NCI-H187 (cell line): Measurements from ENCODE around the gene PARP15.

Source experiments
- DNase-seq, 2 experiments: peaks; one replicate each; lab custom pipeline; 2025; lab: John Stamatoyannopoulos, UW

The PARP15 gene

GRCh38 chr3:122572940-122573412 is 4.5 kb upstream of the PARP15 start:
- no peak for DNase-seq

GRCh38 chr3:122576174-122576940 is 1.1 kb upstream of the PARP15 start:
- no peak for DNase-seq

- no peak for DNase-seq
Observed at GRCh38 chr3:122578069-122578740, 755 bp downstream of the PARP15 start.

- no peak for DNase-seq
Observed at GRCh38 chr3:122580470-122580869, 3.0 kb downstream of the PARP15 start.

GRCh38 chr3:122581622-122582021 is 4.2 kb downstream of the PARP15 start:
- DNase-seq: no peak

GRCh38 chr3:122582390-122582789 is 4.9 kb downstream of the PARP15 start:
- no peak for DNase-seq

- no peak for DNase-seq
Observed at GRCh38 chr3:122586098-122586497, 8.6 kb downstream of the PARP15 start.

GRCh38 chr3:122586773-122587485 is 9.5 kb downstream of the PARP15 start:
- no peak for DNase-seq

- no peak for DNase-seq
Observed at GRCh38 chr3:122587572-122587971, 10.1 kb downstream of the PARP15 start.

- no peak for DNase-seq
Observed at GRCh38 chr3:122589297-122589696, 11.8 kb downstream of the PARP15 start.

- DNase-seq: no peak
Observed at GRCh38 chr3:122590610-122591009, 13.2 kb downstream of the PARP15 start.

- DNase-seq: no peak
Observed at GRCh38 chr3:122594025-122594424, 16.6 kb downstream of the PARP15 start.

GRCh38 chr3:122598151-122598550 is 20.7 kb downstream of the PARP15 start:
- no peak for DNase-seq

- no peak for DNase-seq
Observed at GRCh38 chr3:122598556-122598955, 21.1 kb downstream of the PARP15 start.

GRCh38 chr3:122602011-122602710 is 24.7 kb downstream of the PARP15 start:
- DNase-seq: no peak

- DNase-seq: no peak
Observed at GRCh38 chr3:122603056-122603455, 25.6 kb downstream of the PARP15 start.

GRCh38 chr3:122606330-122606729 is 28.9 kb downstream of the PARP15 start:
- no peak for DNase-seq

- DNase-seq: no peak
Observed at GRCh38 chr3:122608916-122609315, 31.5 kb downstream of the PARP15 start.

- DNase-seq: no peak
Observed at GRCh38 chr3:122609798-122610559, 32.5 kb downstream of the PARP15 start.

- DNase-seq: no peak
Observed at GRCh38 chr3:122612696-122613095, 35.2 kb downstream of the PARP15 start.

GRCh38 chr3:122615303-122615702 is 37.9 kb downstream of the PARP15 start:
- DNase-seq: no peak
